CD14-positive monocyte (primary cell): ENCODE measurements around the gene FAM72A. TPM values are rescaled to one million over a fixed set of nuclear protein-coding genes. Genes with fewer than 3 reads are reported as not detected.
"Not testable (repeated sequence)": the region's sequence is repeated elsewhere in the genome, so short reads cannot be mapped to it uniquely, and the experiment has no call there.

Experiments used
- DNase-seq, 3 donors: peaks; one replicate each; pipeline ENCODE4 v3.0.0-alpha.2; 2011 to 2022
- H2AFZ ChIP-seq: 2 replicates; pipeline ENCODE4 v1.6.0; 2012; ENCODE audit warnings: mild to moderate bottlenecking, low read depth, low read length, inconsistent platforms; ENCODE audit not compliant: insufficient read depth, poor library complexity, severe bottlenecking
- H3K27ac ChIP-seq, 2 donors: 1 replicate in 1 of 2; 2 replicates in 1 of 2; pipeline ENCODE4 v1.5.1; 2012 to 2013; ENCODE audit warnings: low read length in 2 of 2, control low read depth in 1 of 2, inconsistent platforms in 1 of 2, low read depth in 1 of 2, mild to moderate bottlenecking in 1 of 2
- H3K27me3 ChIP-seq, 2 donors: one replicate each; pipeline versions ENCODE4 v1.6.0 to v1.6.1; 2011 to 2013; ENCODE audit warnings: low read length in 2 of 2; ENCODE audit not compliant: control insufficient read depth in 2 of 2, insufficient read depth in 2 of 2
- H3K36me3 ChIP-seq, 2 donors: replicated peaks in 1 of 2; 1 replicate in 1 of 2; 2 replicates in 1 of 2; pipeline versions ENCODE4 v1.5.1 to v1.6.1; 2012 to 2013; ENCODE audit warnings: low read length in 2 of 2, control low read depth in 1 of 2, inconsistent platforms in 1 of 2, mild to moderate bottlenecking in 1 of 2; ENCODE audit not compliant: insufficient read depth in 2 of 2, control insufficient read depth in 1 of 2
- H3K4me1 ChIP-seq, 2 donors: 1 replicate in 1 of 2; 2 replicates in 1 of 2; pipeline versions ENCODE4 v1.5.1 to v1.6.1; 2012 to 2013; ENCODE audit warnings: low read length in 2 of 2, control low read depth in 1 of 2, inconsistent platforms in 1 of 2, mild to moderate bottlenecking in 1 of 2, moderate library complexity in 1 of 2; ENCODE audit not compliant: insufficient read depth in 2 of 2, control insufficient read depth in 1 of 2
- H3K4me2 ChIP-seq: replicated peaks from 2 replicates; pipeline ENCODE3; 2012; ENCODE audit warnings: low read length, moderate library complexity, mild to moderate bottlenecking; ENCODE audit not compliant: poor library complexity, severe bottlenecking; ENCODE audit errors: extremely low read depth
- H3K4me3 ChIP-seq, 3 experiments: fragments of 200-600 bp in 1 of 3; sonication (generic) in 1 of 3; replicated peaks in 1 of 3; 1 replicate in 2 of 3; 2 replicates in 1 of 3; pipeline ENCODE4 v1.5.1; 2011 to 2013; ENCODE audit warnings: low read length in 3 of 3, mild to moderate bottlenecking in 3 of 3, control low read depth in 2 of 3, low read depth in 2 of 3, inconsistent platforms in 1 of 3, moderate library complexity in 1 of 3
- H3K79me2 ChIP-seq: 2 replicates; pipeline ENCODE4 v1.6.0; 2012; ENCODE audit warnings: mild to moderate bottlenecking, control low read depth, inconsistent platforms, low read length, moderate library complexity; ENCODE audit not compliant: insufficient read depth
- H3K9ac ChIP-seq: 2 replicates; pipeline ENCODE4 v1.6.0; 2017; ENCODE audit warnings: low read length, mild to moderate bottlenecking; ENCODE audit not compliant: insufficient read depth, poor library complexity, severe bottlenecking
- H3K9me3 ChIP-seq, 2 donors: replicated peaks in 1 of 2; 1 replicate in 1 of 2; 2 replicates in 1 of 2; pipeline versions ENCODE4 v1.5.1 to v1.6.1; 2012 to 2013; ENCODE audit warnings: low read length in 2 of 2, control low read depth in 1 of 2; ENCODE audit not compliant: control insufficient read depth in 1 of 2, insufficient read depth in 1 of 2
- H4K20me1 ChIP-seq: 2 replicates; pipeline ENCODE4 v1.6.0; 2012; ENCODE audit warnings: mild to moderate bottlenecking, low read length, control low read depth, moderate library complexity; ENCODE audit not compliant: insufficient read depth
- H3K27ac Mint-ChIP-seq, 7 donors: one replicate each; pipeline ENCODE4 v1.8.0; 2020; ENCODE audit warnings: mild to moderate bottlenecking in 7 of 7, mixed read lengths in 7 of 7, moderate library complexity in 6 of 7, inconsistent platforms in 2 of 7
- H3K27me3 Mint-ChIP-seq, 3 donors: one replicate each; pipeline ENCODE4 v1.8.0; 2021 to 2022; ENCODE audit warnings: low read depth in 3 of 3, mild to moderate bottlenecking in 3 of 3, mixed read lengths in 3 of 3, moderate library complexity in 3 of 3, inconsistent platforms in 1 of 3
- H3K36me3 Mint-ChIP-seq, 2 donors: one replicate each; pipeline ENCODE4 v1.8.0; 2020; ENCODE audit warnings: mixed read lengths in 2 of 2, inconsistent platforms in 1 of 2, mild to moderate bottlenecking in 1 of 2
- H3K4me1 Mint-ChIP-seq: one replicate; pipeline ENCODE4 v1.8.0; 2020; ENCODE audit warnings: mild to moderate bottlenecking, mixed read lengths
- H3K4me3 Mint-ChIP-seq, 2 donors: one replicate each; pipeline ENCODE4 v1.8.0; 2020; ENCODE audit warnings: mild to moderate bottlenecking in 2 of 2, mixed read lengths in 2 of 2, moderate library complexity in 1 of 2
- H3K9me3 Mint-ChIP-seq, 7 donors: one replicate each; pipeline ENCODE4 v1.8.0; 2020 to 2022; ENCODE audit warnings: mixed read lengths in 7 of 7, mild to moderate bottlenecking in 6 of 7, moderate library complexity in 6 of 7, inconsistent platforms in 2 of 7
- WGBS: methylation state at CpG from one replicate; pipeline ENCODE4 v1.1.5; 2013; ENCODE audit warnings: missing lambda C conversion rate; ENCODE audit not compliant: insufficient coverage; 5-methylcytosine and 5-hydroxymethylcytosine counted together
- intact Hi-C, 2 donors: fragments of 100-400 bp; cut with micrococcal nuclease; formaldehyde crosslinking; loops; one replicate each; pipeline versions ENCODE4 v1.15.0 to v1.15.1; 2023
- polyA plus RNA-seq, 3 donors: library from polyadenylated mRNA; depleted of rRNA in 1 of 3; unstranded in 2 of 3; stranded (reverse) in 1 of 3; fragments of 300-500 nt in 2 of 3; fragments of >200 nt in 1 of 3; fragmentation: Illumina TruSeq in 2 of 3; gene quantifications; 1 replicate in 2 of 3; 2 replicates in 1 of 3; pipeline ENCODE4 v1.2.3, GENCODE V29; 2012 to 2021

Gene FAM72A
- polyA plus RNA-seq, 3 donors, result 3.9 to 6.3 (median 6.0) TPM

- 0% methylated on average over 6 of the region's 63 CpGs for WGBS
- Histone ChIP-seq H2AFZ (peak within 1 kb of the TSS; percentile 41), H3K9ac (peak within 1 kb of the TSS; percentile 15), H3K4me3 (peak within 1 kb of the TSS; percentile 56 to 67 (median 64)), H3K27ac (peak within 1 kb of the TSS; percentile 36 to 77)
- H3K4me1 Mint-ChIP-seq, H3K9me3 Mint-ChIP-seq, H3K36me3 ChIP-seq, H3K27me3 ChIP-seq, H3K4me2 ChIP-seq, H4K20me1 ChIP-seq, H3K9me3 ChIP-seq, intact Hi-C loops, H3K4me1 ChIP-seq, H3K36me3 Mint-ChIP-seq, H3K79me2 ChIP-seq, H3K27me3 Mint-ChIP-seq: not testable (repeated sequence)
- H3K27ac Mint-ChIP-seq, result peak within 1 kb of the TSS; percentile 76 to 88 (median 87)
- DNase-seq, result peak; percentile 0 to 38 (median 23)
- H3K4me3 Mint-ChIP-seq, result peak within 1 kb of the TSS; percentile 88 to 89
These were observed 922 bp upstream of the FAM72A start, which contains the start of gene SRGAP2 for GRCh38 chr1:206203364-206204158. TSS of gene SRGAP2 (plus strand) at chr1:206203541. CDS start at chr1:206205971, 2,430 bp downstream.

DNA sequence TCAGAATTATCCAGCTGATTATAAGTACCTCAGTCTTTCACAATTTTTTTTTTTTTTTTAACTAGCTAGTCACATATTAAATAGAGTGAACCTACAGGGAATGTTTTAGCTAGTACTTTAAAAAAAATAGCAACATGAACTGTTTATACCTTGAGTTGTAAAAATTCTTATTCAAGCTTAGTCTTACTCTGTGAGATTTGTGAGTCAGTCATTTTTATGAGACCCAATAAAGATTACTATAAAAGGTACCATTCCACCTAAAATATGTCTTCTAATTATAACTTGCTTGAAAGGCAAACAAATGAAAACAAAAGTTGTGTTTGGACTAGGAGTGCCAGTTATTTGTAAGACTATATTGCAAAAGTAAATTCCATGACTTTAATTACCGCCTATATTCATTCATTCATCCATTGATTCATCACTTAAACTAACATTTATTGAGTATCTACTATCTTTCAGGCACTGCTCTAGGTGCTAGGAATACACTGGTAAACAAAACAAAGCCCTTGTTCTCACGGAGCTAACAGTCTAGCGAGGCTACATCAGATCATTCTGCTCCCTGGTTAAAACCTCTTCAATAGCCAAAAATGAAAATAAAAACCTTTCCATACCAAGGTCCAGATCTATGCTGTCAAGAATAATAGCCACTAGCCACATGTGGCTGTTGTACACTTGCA lies 5.8 kb downstream of the FAM72A start:
- H3K4me1 ChIP-seq, H3K36me3 Mint-ChIP-seq, H3K4me1 Mint-ChIP-seq, H3K27me3 Mint-ChIP-seq, H3K4me3 ChIP-seq, H3K79me2 ChIP-seq, DNase-seq, H3K4me2 ChIP-seq, H3K27ac Mint-ChIP-seq, H3K9ac ChIP-seq, H3K9me3 Mint-ChIP-seq, H3K27ac ChIP-seq, H4K20me1 ChIP-seq, H3K4me3 Mint-ChIP-seq, H3K27me3 ChIP-seq, H3K9me3 ChIP-seq, H2AFZ ChIP-seq, H3K36me3 ChIP-seq, intact Hi-C loops: not testable (repeated sequence)
- no CpG with 5 or more reads among the region's 3 CpGs for WGBS

DNA sequence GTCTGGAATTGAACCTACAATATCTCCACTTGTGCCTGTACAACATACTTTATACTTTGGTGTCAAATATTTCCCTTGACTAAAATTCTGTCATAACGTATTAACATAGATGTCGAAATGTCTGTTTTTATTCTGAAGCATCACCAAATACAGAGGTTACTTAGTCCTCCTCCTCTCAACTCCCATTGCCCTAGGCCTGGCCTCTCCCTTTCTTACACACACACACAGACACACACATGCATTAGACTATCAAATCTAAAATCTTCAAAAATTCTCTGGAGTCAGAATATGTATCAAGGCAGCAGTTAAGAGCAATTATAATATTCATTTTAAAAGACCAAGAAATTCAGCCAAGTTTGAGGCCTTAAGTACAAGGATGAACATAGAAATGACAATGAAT lies 7.5 kb downstream of the FAM72A start:
- WGBS, result no CpG with 5 or more reads among the region's 2 CpGs
- H3K4me3 ChIP-seq, H3K79me2 ChIP-seq, H3K9me3 ChIP-seq, H3K27me3 ChIP-seq, H4K20me1 ChIP-seq, H3K4me1 ChIP-seq, DNase-seq, H3K27ac Mint-ChIP-seq, intact Hi-C loops, H3K9me3 Mint-ChIP-seq, H2AFZ ChIP-seq, H3K36me3 Mint-ChIP-seq, H3K27ac ChIP-seq, H3K9ac ChIP-seq, H3K4me2 ChIP-seq, H3K27me3 Mint-ChIP-seq, H3K4me1 Mint-ChIP-seq, H3K36me3 ChIP-seq, H3K4me3 Mint-ChIP-seq: not testable (repeated sequence)

- H3K4me3 Mint-ChIP-seq, H3K9me3 Mint-ChIP-seq, H3K4me1 ChIP-seq, H3K27ac ChIP-seq, intact Hi-C loops, H3K36me3 ChIP-seq, H3K4me2 ChIP-seq, H4K20me1 ChIP-seq, H3K9me3 ChIP-seq, H3K4me3 ChIP-seq, H2AFZ ChIP-seq, H3K79me2 ChIP-seq, DNase-seq, H3K4me1 Mint-ChIP-seq, H3K27me3 ChIP-seq, H3K27me3 Mint-ChIP-seq, H3K36me3 Mint-ChIP-seq, H3K9ac ChIP-seq, H3K27ac Mint-ChIP-seq: not testable (repeated sequence)
- no CpG with 5 or more reads among the region's 4 CpGs for WGBS
These were observed 15.8 kb downstream of the FAM72A start for GRCh38 chr1:206186826-206187225.
